Fibroblast of the aortic adventitia (primary cell): ENCODE results near the gene XRN1. TPM values are rescaled to one million over a fixed set of nuclear protein-coding genes. Genes with fewer than 3 reads are reported as not detected.
"Not testable (repeated sequence)": the region's sequence is repeated elsewhere in the genome, so short reads cannot be mapped to it uniquely, and the experiment has no call there.

Experiments
- DNase-seq: peaks from one replicate; pipeline ENCODE4 v3.0.0-alpha.2; 2010; ENCODE audit warnings: low read depth
- H3K4me3 ChIP-seq: 2 replicates; pipeline ENCODE4 v1.5.1; 2011; ENCODE audit warnings: low read depth, mild to moderate bottlenecking, control low read depth, low read length, moderate library complexity
- CTCF ChIP-seq: IDR thresholded peaks from 2 replicates; pipeline ENCODE4 v1.5.1; 2011; ENCODE audit warnings: mild to moderate bottlenecking, low read length, control low read depth, inconsistent platforms; ENCODE audit not compliant: insufficient read depth
- total RNA-seq: library from RNA; depleted of rRNA; stranded (reverse); fragments of >200 nt; gene quantifications from 2 replicates; pipeline ENCODE4 v1.2.3, GENCODE V29; 2012; ENCODE audit warnings: low replicate concordance

XRN1 gene
- total RNA-seq, 1 donor = 46.9 TPM

- no peak for TF ChIP-seq CTCF
- H3K4me3 ChIP-seq = no peak overlapping the region
- DNase-seq = no peak
Observed at GRCh38 chr3:142359367-142359766, 88.5 kb downstream of the XRN1 start.

GRCh38 chr3:142356818-142357217 lies 91.0 kb downstream of the XRN1 start:
- no peak for TF ChIP-seq CTCF
- DNase-seq = no peak
- no peak overlapping the region for H3K4me3 ChIP-seq

GRCh38 chr3:142355692-142356091 lies 92.1 kb downstream of the XRN1 start:
- DNase-seq = no peak
- no peak for TF ChIP-seq CTCF

GRCh38 chr3:142354076-142354475 lies 93.8 kb downstream of the XRN1 start:
- TF ChIP-seq CTCF = no peak
- no peak overlapping the region for H3K4me3 ChIP-seq
- DNase-seq = no peak

More at GRCh38 chr3:142355692-142356091, 92.1 kb downstream of the XRN1 start:
- H3K4me3 ChIP-seq = no peak overlapping the region

- no peak for DNase-seq
- H3K4me3 ChIP-seq = no peak overlapping the region
- no peak for TF ChIP-seq CTCF
Observed at GRCh38 chr3:142353571-142353970, 94.3 kb downstream of the XRN1 start.

- H3K4me3 ChIP-seq, DNase-seq: not testable (repeated sequence)
Observed at GRCh38 chr3:142352698-142353097, 95.1 kb downstream of the XRN1 start.

- no peak overlapping the region for H3K4me3 ChIP-seq
- TF ChIP-seq CTCF = no peak
- no peak for DNase-seq
Observed at GRCh38 chr3:142348460-142348859, 99.4 kb downstream of the XRN1 start.
